B cell (primary cell): ENCODE measurements around the gene C3orf22.

Experiments
- EZH2 ChIP-seq: IDR thresholded peaks from 2 replicates; pipeline ENCODE4 v1.6.1; 2012; ENCODE audit warnings: borderline replicate concordance, low read depth, mild to moderate bottlenecking, moderate library complexity, low read length; ENCODE audit not compliant: insufficient read depth, poor library complexity, severe bottlenecking
- TF ChIP-seq, protein P1 (sequence below): fragments of 200-600 bp; IDR thresholded peaks from one replicate; pipeline ENCODE4 v1.8.0; 2022; ENCODE audit warnings: antibody characterized with exemption, mild to moderate bottlenecking

DNA sequence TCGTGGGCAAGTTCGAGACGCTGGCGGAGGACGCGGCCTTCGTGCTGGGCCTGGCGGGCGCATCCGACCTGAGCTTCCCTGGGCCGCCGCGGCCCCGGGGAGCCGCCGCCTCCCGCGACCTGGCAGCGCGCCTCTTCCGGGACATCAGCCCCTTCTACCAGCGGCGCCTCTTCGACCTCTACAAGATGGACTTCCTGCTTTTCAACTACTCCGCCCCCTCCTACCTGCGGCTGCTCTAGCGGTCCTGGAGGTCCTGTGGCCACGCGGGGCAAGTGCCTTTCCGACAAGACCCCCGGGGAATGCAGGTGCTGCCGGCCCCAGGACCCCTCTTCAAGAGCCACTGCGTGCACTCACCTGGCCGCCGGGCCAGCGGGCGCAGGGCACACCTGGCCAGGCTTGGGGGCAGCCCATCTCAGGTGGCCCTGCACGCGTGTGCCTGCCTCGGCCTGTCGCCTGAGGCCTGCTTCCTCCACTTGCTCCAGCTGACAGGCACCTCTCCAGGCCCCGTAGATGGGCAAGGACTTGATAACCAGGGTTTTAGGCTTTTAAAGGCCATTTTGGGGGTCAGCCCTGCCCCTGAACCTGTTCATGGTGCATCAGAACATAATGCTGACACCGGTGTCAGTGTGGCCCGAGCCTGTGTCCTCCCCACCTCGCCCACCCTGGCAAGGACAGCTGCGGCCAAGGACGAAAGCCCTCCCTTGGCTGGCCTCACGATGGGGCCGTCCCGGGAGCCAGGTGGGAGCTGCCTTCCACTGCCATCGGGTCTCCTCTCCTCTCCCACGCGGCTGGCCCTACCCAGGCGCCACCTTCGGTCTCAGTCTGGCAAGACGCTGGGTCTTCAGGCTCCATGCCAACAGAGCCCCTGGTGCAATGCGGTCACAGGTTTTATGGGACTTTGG is 16.1 kb downstream of the C3orf22 start:
- TF ChIP-seq, protein P1, sequence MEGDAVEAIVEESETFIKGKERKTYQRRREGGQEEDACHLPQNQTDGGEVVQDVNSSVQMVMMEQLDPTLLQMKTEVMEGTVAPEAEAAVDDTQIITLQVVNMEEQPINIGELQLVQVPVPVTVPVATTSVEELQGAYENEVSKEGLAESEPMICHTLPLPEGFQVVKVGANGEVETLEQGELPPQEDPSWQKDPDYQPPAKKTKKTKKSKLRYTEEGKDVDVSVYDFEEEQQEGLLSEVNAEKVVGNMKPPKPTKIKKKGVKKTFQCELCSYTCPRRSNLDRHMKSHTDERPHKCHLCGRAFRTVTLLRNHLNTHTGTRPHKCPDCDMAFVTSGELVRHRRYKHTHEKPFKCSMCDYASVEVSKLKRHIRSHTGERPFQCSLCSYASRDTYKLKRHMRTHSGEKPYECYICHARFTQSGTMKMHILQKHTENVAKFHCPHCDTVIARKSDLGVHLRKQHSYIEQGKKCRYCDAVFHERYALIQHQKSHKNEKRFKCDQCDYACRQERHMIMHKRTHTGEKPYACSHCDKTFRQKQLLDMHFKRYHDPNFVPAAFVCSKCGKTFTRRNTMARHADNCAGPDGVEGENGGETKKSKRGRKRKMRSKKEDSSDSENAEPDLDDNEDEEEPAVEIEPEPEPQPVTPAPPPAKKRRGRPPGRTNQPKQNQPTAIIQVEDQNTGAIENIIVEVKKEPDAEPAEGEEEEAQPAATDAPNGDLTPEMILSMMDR, result no peak
- TF ChIP-seq EZH2, result no peak
